Retinal pigment epithelial cell (primary cell): ENCODE measurements around the gene NDUFA6.

Experiments used
- DNase-seq: peaks from one replicate; pipeline ENCODE4 v3.0.0-alpha.2; 2010; ENCODE audit warnings: low read depth
- H3K4me3 ChIP-seq: 2 replicates; pipeline ENCODE4 v1.5.1; 2011; ENCODE audit warnings: mild to moderate bottlenecking, low read length, control low read depth, moderate library complexity
- TF ChIP-seq, protein P1 (sequence below): conservative IDR thresholded peaks from 2 replicates; pipeline ENCODE4 v1.5.1; 2011; ENCODE audit warnings: low read depth, low read length, control low read depth, inconsistent platforms

Gene NDUFA6

GRCh38 chr22:42065438-42066125 lies 25.0 kb downstream of the NDUFA6 start:
- DNase-seq: no peak

DNA sequence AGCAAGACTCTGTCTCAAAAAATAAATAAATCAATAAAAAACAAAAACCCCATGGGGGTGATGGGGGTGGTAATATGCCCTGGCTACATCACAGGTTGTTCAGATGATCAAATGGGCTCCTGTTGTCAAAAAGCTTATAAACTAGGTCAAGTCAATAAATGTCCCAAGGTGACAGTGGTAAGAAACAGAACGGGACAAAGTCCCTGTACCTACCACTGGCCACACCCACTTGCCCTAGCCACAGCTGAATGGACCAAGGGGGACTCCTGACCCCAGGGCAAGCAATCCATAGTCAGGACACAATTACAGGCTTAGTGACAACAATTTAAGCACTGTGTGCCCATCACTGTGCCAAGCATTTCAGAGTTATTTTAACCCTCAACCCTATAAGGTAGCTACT lies 25.9 kb downstream of the NDUFA6 start:
- H3K4me3 ChIP-seq: no peak overlapping the region
- DNase-seq: no peak
- TF ChIP-seq, protein P1, sequence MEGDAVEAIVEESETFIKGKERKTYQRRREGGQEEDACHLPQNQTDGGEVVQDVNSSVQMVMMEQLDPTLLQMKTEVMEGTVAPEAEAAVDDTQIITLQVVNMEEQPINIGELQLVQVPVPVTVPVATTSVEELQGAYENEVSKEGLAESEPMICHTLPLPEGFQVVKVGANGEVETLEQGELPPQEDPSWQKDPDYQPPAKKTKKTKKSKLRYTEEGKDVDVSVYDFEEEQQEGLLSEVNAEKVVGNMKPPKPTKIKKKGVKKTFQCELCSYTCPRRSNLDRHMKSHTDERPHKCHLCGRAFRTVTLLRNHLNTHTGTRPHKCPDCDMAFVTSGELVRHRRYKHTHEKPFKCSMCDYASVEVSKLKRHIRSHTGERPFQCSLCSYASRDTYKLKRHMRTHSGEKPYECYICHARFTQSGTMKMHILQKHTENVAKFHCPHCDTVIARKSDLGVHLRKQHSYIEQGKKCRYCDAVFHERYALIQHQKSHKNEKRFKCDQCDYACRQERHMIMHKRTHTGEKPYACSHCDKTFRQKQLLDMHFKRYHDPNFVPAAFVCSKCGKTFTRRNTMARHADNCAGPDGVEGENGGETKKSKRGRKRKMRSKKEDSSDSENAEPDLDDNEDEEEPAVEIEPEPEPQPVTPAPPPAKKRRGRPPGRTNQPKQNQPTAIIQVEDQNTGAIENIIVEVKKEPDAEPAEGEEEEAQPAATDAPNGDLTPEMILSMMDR: no peak

More at GRCh38 chr22:42065438-42066125, 25.0 kb downstream of the NDUFA6 start:
- no peak overlapping the region for H3K4me3 ChIP-seq
- TF ChIP-seq, protein P1: no peak

- DNase-seq: no peak
- TF ChIP-seq, protein P1: no peak
- H3K4me3 ChIP-seq: no peak overlapping the region
Measured at GRCh38 chr22:42062506-42063170, 27.9 kb downstream of the NDUFA6 start.

GRCh38 chr22:42061041-42061440 lies 29.5 kb downstream of the NDUFA6 start:
- H3K4me3 ChIP-seq: no peak overlapping the region
- DNase-seq: no peak
- TF ChIP-seq, protein P1: no peak

DNA sequence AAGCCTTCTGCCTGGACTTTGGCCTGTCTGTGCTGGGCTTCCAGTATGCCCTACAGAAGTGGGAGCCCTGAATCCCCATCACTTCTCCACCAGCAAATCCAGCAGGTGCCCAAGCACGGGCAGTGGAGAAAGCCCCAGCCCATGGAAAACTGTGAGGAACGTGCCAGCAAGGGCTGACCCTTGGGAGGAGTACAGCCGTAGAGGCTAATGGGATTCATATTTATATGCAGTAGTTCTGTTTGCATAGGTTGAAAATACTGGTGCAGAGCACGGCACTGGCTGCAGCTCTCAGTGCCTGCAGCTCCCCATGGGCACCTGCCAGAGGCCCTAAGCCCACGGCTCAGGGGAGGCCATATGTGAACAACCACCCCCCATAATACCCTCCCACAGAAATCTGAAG lies 30.1 kb downstream of the NDUFA6 start:
- DNase-seq: no peak
- H3K4me3 ChIP-seq: no peak overlapping the region
- TF ChIP-seq, protein P1: no peak

DNA sequence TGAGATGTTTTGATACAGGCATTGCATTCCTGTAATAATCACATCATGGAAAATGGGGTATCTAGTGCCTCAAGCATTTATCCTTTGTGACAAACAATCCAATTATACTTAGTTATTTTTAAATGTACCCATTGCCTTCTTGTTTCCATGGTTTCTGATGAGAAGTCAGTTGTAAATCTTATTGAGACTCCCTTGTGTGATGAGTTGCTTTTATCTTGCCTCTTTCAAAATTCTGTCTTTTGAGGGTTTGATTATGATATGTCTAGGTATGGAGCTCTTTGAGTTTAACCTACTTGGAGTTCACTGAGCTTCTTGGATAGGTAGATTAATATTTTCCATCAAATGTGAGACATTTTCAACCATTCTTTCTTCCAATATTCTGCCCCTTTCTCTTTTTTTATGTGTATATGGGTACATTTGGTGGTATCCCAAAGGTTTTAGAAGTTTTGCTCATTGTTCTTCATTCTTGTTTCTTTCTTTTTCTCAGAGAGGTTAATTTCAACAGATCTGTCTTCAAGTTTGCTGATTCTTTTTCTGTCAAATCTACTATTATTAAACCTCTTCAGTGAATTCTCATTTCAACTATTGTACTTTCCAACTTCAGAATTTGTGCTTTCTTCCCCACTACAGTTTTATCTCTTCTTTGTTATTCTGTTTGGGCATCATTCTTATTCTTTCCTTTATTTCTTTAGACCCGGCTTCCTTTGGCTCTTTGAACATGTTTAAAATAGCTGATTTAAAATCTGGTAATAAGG lies 33.6 kb downstream of the NDUFA6 start:
- H3K4me3 ChIP-seq: no peak overlapping the region
- no peak for DNase-seq
- TF ChIP-seq, protein P1: no peak

DNA sequence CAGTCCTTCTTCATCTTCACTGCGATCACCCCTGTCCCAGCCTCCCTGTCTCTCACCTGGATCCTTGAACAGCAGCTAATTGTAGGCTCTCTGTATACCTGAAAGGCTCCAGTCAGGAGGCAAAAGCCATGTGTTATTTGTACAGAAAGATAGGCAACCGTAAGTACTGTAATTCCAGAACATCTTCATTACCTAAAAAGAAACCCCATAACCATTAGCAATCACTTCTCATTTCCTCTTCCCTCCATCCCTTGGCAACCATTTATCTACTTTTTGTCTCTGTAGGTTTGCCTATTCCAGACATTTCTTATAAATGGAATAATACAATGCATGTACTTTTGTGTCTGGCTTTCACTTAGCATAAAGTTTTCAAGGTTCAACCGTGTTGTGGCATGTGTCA lies 37.8 kb downstream of the NDUFA6 start:
- DNase-seq: no peak
- no peak overlapping the region for H3K4me3 ChIP-seq
- TF ChIP-seq, protein P1: no peak
